B cell (primary cell): ENCODE results near the gene GBP2. TPM values are rescaled to one million over a fixed set of nuclear protein-coding genes. Genes with fewer than 3 reads are reported as not detected.

ENCODE experiments used
- ATAC-seq: fragments of 200-7000 bp; cut with Tn5 transposase; one replicate; pipeline ENCODE4 v1.10.0; 2021; ENCODE audit warnings: low read depth, mild to moderate bottlenecking, moderate number of reproducible peaks, moderate library complexity
- CTCF ChIA-PET: fragments of 350-600 bp; sonication (Branson Sonifier 250); formaldehyde crosslinking; loops from one replicate; lab custom pipeline; 2021; ENCODE audit warnings: antibody characterized with exemption, inconsistent platforms; lab: Charles Lee
- POLR2A ChIA-PET: fragments of 350-600 bp; sonication (Branson Sonifier 250); formaldehyde crosslinking; loops from one replicate; lab custom pipeline; 2021; ENCODE audit warnings: antibody characterized with exemption; lab: Charles Lee
- DNase-seq: peaks from one replicate; pipeline ENCODE4 v3.0.0; 2013
- H2AFZ ChIP-seq: 2 replicates; pipeline ENCODE4 v1.6.1; 2012; ENCODE audit warnings: mild to moderate bottlenecking, low read depth, low read length; ENCODE audit not compliant: insufficient read depth, poor library complexity, severe bottlenecking
- H3K27ac ChIP-seq, 2 donors: 1 replicate in 1 of 2; 2 replicates in 1 of 2; pipeline ENCODE4 v1.5.1; 2012 to 2013; ENCODE audit warnings: low read length in 2 of 2, mild to moderate bottlenecking in 2 of 2, moderate library complexity in 1 of 2
- H3K27me3 ChIP-seq, 4 experiments: fragments of 200-600 bp in 1 of 4; sonication (generic) in 1 of 4; replicated peaks in 1 of 4; 1 replicate in 2 of 4; 2 replicates in 2 of 4; pipeline versions ENCODE4 v1.6.1 to v1.7.0; 2013 to 2016; ENCODE audit warnings: low read length in 3 of 4, mild to moderate bottlenecking in 2 of 4, mixed read lengths in 1 of 4, moderate library complexity in 1 of 4; ENCODE audit not compliant: insufficient read depth in 4 of 4, control insufficient read depth in 3 of 4; ENCODE audit errors: control extremely low read depth in 1 of 4
- H3K36me3 ChIP-seq, 2 experiments: replicated peaks in 1 of 2; 1 replicate in 1 of 2; 2 replicates in 1 of 2; pipeline versions ENCODE4 v1.6.1 to v1.7.1; 2013; ENCODE audit warnings: low read length in 1 of 2; ENCODE audit not compliant: insufficient read depth in 2 of 2, control insufficient read depth in 1 of 2; ENCODE audit errors: control extremely low read depth in 1 of 2, extremely low read depth in 1 of 2
- H3K4me1 ChIP-seq, 2 donors: fragments of 200-600 bp in 1 of 2; sonication (generic) in 1 of 2; 1 replicate in 1 of 2; 2 replicates in 1 of 2; pipeline versions ENCODE4 v1.5.1 to v1.6.1; 2013 to 2017; ENCODE audit warnings: low read length in 2 of 2; ENCODE audit not compliant: control insufficient read depth in 2 of 2, insufficient read depth in 2 of 2
- H3K4me2 ChIP-seq: replicated peaks from 2 replicates; pipeline ENCODE3; 2012; ENCODE audit warnings: mild to moderate bottlenecking, low read depth, low read length; ENCODE audit not compliant: poor library complexity, severe bottlenecking
- H3K4me3 ChIP-seq, 5 experiments: fragments of 200-600 bp in 1 of 5; sonication (generic) in 1 of 5; 1 replicate in 3 of 5; 2 replicates in 2 of 5; pipeline versions ENCODE4 v1.5.1 to v1.7.0; 2011 to 2016; ENCODE audit warnings: low read length in 4 of 5, mild to moderate bottlenecking in 4 of 5, low read depth in 2 of 5, control low read depth in 1 of 5, moderate library complexity in 1 of 5; ENCODE audit not compliant: insufficient read depth in 1 of 5; ENCODE audit errors: control extremely low read depth in 1 of 5, extremely low read depth in 1 of 5
- H3K79me2 ChIP-seq: fragments of 200-600 bp; sonication (generic); one replicate; pipeline ENCODE4 v1.6.0; 2016; ENCODE audit warnings: low read length; ENCODE audit not compliant: control insufficient read depth, insufficient read depth
- H3K9ac ChIP-seq: fragments of 200-600 bp; sonication (generic); 2 replicates; pipeline ENCODE4 v1.6.1; 2017; ENCODE audit warnings: mild to moderate bottlenecking, low read length, moderate library complexity
- H3K9me3 ChIP-seq, 3 donors: one replicate each; pipeline versions ENCODE4 v1.6.1 to v1.7.1; 2013; ENCODE audit warnings: low read length in 2 of 3; ENCODE audit not compliant: control insufficient read depth in 2 of 3, insufficient read depth in 1 of 3; ENCODE audit errors: control extremely low read depth in 1 of 3
- H4K20me1 ChIP-seq: 2 replicates; pipeline ENCODE4 v1.6.0; 2012; ENCODE audit warnings: mild to moderate bottlenecking, low read length; ENCODE audit not compliant: insufficient read depth, control insufficient read depth, poor library complexity, severe bottlenecking
- H3K27ac Mint-ChIP-seq: one replicate; pipeline ENCODE4 v1.8.0; 2021; ENCODE audit warnings: mixed read lengths
- H3K27me3 Mint-ChIP-seq: one replicate; pipeline ENCODE4 v1.8.0; 2021; ENCODE audit warnings: mixed read lengths
- H3K4me1 Mint-ChIP-seq: one replicate; pipeline ENCODE4 v1.8.0; 2021; ENCODE audit warnings: mixed read lengths
- H3K4me3 Mint-ChIP-seq: one replicate; pipeline ENCODE4 v1.8.0; 2021; ENCODE audit warnings: mixed read lengths
- H3K9me3 Mint-ChIP-seq: one replicate; pipeline ENCODE4 v1.8.0; 2022; ENCODE audit warnings: mixed read lengths; ENCODE audit not compliant: insufficient read depth
- CTCF ChIP-seq: fragments of 200-600 bp; IDR thresholded peaks from one replicate; pipeline ENCODE4 v1.8.0; 2022; ENCODE audit warnings: antibody characterized with exemption, mild to moderate bottlenecking
- EZH2 ChIP-seq: IDR thresholded peaks from 2 replicates; pipeline ENCODE4 v1.6.1; 2012; ENCODE audit warnings: borderline replicate concordance, low read depth, mild to moderate bottlenecking, moderate library complexity, low read length; ENCODE audit not compliant: insufficient read depth, poor library complexity, severe bottlenecking
- WGBS: methylation state at CpG from one replicate; pipeline ENCODE4 v1.1.5; 2013; ENCODE audit warnings: missing lambda C conversion rate; ENCODE audit not compliant: insufficient coverage; 5-methylcytosine and 5-hydroxymethylcytosine counted together
- intact Hi-C: fragments of 100-400 bp; cut with micrococcal nuclease; formaldehyde crosslinking; loops from one replicate; pipeline ENCODE4 v1.10.0; 2022
- polyA plus RNA-seq: library from polyadenylated mRNA; depleted of rRNA; stranded (reverse); fragments of >200 nt; gene quantifications from 2 replicates; pipeline ENCODE4 v1.2.3, GENCODE V29; 2012
- total RNA-seq, 2 donors: library from RNA; stranded (reverse); fragments of 120-200 nt in 1 of 2; gene quantifications; 1 replicate in 1 of 2; 2 replicates in 1 of 2; pipeline versions ENCODE4 v1.2.3 to v1.2.4, GENCODE V29; 2013 to 2022

The GBP2 gene
- total and polyA plus RNA-seq, 2 donors (not counting 1 experiment from before 2014, with no cell fraction given), result 8.2 to 31.9 TPM

GRCh38 chr1:89088572-89088971 is 37.3 kb downstream of the GBP2 start:
- ATAC-seq, result no peak
- no peaks in the 10 kb centered on the region for H3K36me3 ChIP-seq
- Mint-ChIP-seq H3K4me3 (no peak overlapping the region), H3K27ac (no peak overlapping the region), H3K27me3 (no peaks in the 10 kb centered on the region), H3K9me3 (no peaks in the 10 kb centered on the region), H3K4me1 (no peaks in the 10 kb centered on the region)
- H3K4me1 ChIP-seq, result no peaks in the 10 kb centered on the region
- H3K4me3 ChIP-seq, result no peak overlapping the region
- no peaks in the 10 kb centered on the region for H3K27me3 ChIP-seq
- ChIA-PET CTCF (interaction anchor here (1.0 to 1.8 kb wide), 4 partner anchors 46 to 270 kb away, joined by 3 to 7 read pairs (median 4); no protein-coding TSS in a partner anchor), POLR2A (no interaction called here)
- no peak for DNase-seq
- H2AFZ ChIP-seq, result no peak overlapping the region
- H3K27ac ChIP-seq, result no peak overlapping the region
- intact Hi-C loops, result loop anchor here (5.0 kb wide), 1 partner anchor 91 kb away; no protein-coding TSS in a partner anchor
- H3K79me2 ChIP-seq, result no peaks in the 10 kb centered on the region
- H3K4me2 ChIP-seq, result no peak overlapping the region
- WGBS, result 92% methylated on average over 8 of the region's 10 CpGs
- H3K9ac ChIP-seq, result no peak overlapping the region
- H4K20me1 ChIP-seq, result no peaks in the 10 kb centered on the region
- TF ChIP-seq CTCF, result no peak
- TF ChIP-seq EZH2, result no peak
- peaks cover 0 to 2% (median 0%) of the 10 kb centered on the region in 3 donors for H3K9me3 ChIP-seq

GRCh38 chr1:89087241-89087640 is 38.7 kb downstream of the GBP2 start:
- no peak overlapping the region for H3K4me3 Mint-ChIP-seq
- no peaks in the 10 kb centered on the region for H3K9me3 Mint-ChIP-seq
- Histone ChIP-seq H3K27me3 (no peaks in the 10 kb centered on the region), H3K27ac (no peak overlapping the region), H2AFZ (no peak overlapping the region), H3K4me2 (no peak overlapping the region), H3K36me3 (no peaks in the 10 kb centered on the region), H3K79me2 (no peaks in the 10 kb centered on the region), H3K4me1 (no peaks in the 10 kb centered on the region), H4K20me1 (no peaks in the 10 kb centered on the region), H3K4me3 (no peak overlapping the region), H3K9ac (no peak overlapping the region), H3K9me3 (peaks cover 0 to 2% (median 0%) of the 10 kb centered on the region in 3 donors)
- POLR2A ChIA-PET, result no interaction called here
- TF ChIP-seq CTCF (no peak), EZH2 (no peak)
- ATAC-seq, result no peak
- intact Hi-C loops, result loop anchor here (5.0 kb wide), 1 partner anchor 90 kb away; no protein-coding TSS in a partner anchor
- CTCF ChIA-PET, result interaction anchor here (1.0 to 1.8 kb wide), 2 partner anchors 88 to 367 kb away, joined by 3 to 7 read pairs; no protein-coding TSS in a partner anchor
- no peak for DNase-seq
- H3K27ac Mint-ChIP-seq, result no peak overlapping the region
- no peaks in the 10 kb centered on the region for H3K4me1 Mint-ChIP-seq
- WGBS, result 79% methylated on average over 5 of the region's 8 CpGs
- H3K27me3 Mint-ChIP-seq, result no peaks in the 10 kb centered on the region
